ENCODE measurements around the gene LYSMD2.

LYSMD2 gene

GRCh38 chr15:51696566-51696965 lies 40.9 kb downstream of the LYSMD2 start:
- no peak overlapping the region for H3K9ac ChIP-seq (ENCODE audit: low read length)
- H3K27ac ChIP-seq (ENCODE audit: low read depth, low read length, poor library complexity, severe bottlenecking): no peak overlapping the region
- no peaks in the 10 kb centered on the region for H3K9me2 ChIP-seq (ENCODE audit: low read depth, low read length)
- no peaks in the 10 kb centered on the region for H3K79me2 ChIP-seq (ENCODE audit: insufficient read depth, low read length)
- no peak overlapping the region for H3K4me2 ChIP-seq (ENCODE audit: low read length)
- H3F3A ChIP-seq (ENCODE audit: insufficient read depth, low read length): no peaks in the 10 kb centered on the region
- H3K36me3 ChIP-seq (ENCODE audit: insufficient read depth, low read length): no peaks in the 10 kb centered on the region
- H3K4me3 ChIP-seq (ENCODE audit: low read depth, low read length, poor library complexity, severe bottlenecking): no peak overlapping the region
- no peaks in the 10 kb centered on the region for H4K20me1 ChIP-seq (ENCODE audit: insufficient read depth, low read length)
- no peaks in the 10 kb centered on the region for H3K27me3 ChIP-seq (ENCODE audit: insufficient read depth, low read length)
- no peaks in the 10 kb centered on the region for H3K4me1 ChIP-seq (ENCODE audit: insufficient read depth, low read length, severe bottlenecking)
- TF ChIP-seq CTCF (IDR thresholded peaks at IDR 0.05; ENCODE audit: low read length) (no peak), EZH2 (IDR thresholded peaks at IDR 0.05; ENCODE audit: borderline replicate concordance, low read length) (no peak)
- no peaks in the 10 kb centered on the region for H3K9me3 ChIP-seq (ENCODE audit: low read length)
- no peak overlapping the region for H2AFZ ChIP-seq (ENCODE audit: low read length)

DNA sequence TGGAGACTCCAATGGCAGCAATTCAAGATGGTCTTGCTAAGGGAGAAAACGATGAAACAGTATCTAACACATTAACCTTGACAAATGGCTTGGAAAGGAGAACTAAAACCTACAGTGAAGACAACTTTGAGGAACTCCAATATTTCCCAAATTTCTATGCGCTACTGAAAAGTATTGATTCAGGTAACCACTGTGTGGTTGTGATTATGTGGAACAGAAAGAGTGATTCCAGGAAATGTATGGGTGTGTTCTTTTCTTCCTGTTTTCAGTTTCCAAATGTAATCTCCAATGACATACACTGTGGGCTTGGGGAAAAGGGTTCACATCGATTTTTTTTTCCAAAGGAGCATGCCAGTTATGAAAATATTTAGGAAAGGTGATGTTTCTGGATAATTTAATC lies 45.3 kb downstream of the LYSMD2 start:
- H3K9ac ChIP-seq (ENCODE audit: low read length): no peak overlapping the region
- H3K4me1 ChIP-seq (ENCODE audit: insufficient read depth, low read length, severe bottlenecking): no peaks in the 10 kb centered on the region
- H3K4me3 ChIP-seq (ENCODE audit: low read depth, low read length, poor library complexity, severe bottlenecking): no peak overlapping the region
- H3K27ac ChIP-seq (ENCODE audit: low read depth, low read length, poor library complexity, severe bottlenecking): no peak overlapping the region
- H3K79me2 ChIP-seq (ENCODE audit: insufficient read depth, low read length): no peaks in the 10 kb centered on the region
- TF ChIP-seq EZH2 (IDR thresholded peaks at IDR 0.05; ENCODE audit: borderline replicate concordance, low read length) (no peak), CTCF (IDR thresholded peaks at IDR 0.05; ENCODE audit: low read length) (no peak)
- no peak overlapping the region for H3K4me2 ChIP-seq (ENCODE audit: low read length)
- H4K20me1 ChIP-seq (ENCODE audit: insufficient read depth, low read length): no peaks in the 10 kb centered on the region
- no peaks in the 10 kb centered on the region for H3F3A ChIP-seq (ENCODE audit: insufficient read depth, low read length)
- H3K9me2 ChIP-seq (ENCODE audit: low read depth, low read length): no peaks in the 10 kb centered on the region
- no peak overlapping the region for H2AFZ ChIP-seq (ENCODE audit: low read length)
- H3K36me3 ChIP-seq (ENCODE audit: insufficient read depth, low read length): no peaks in the 10 kb centered on the region
- H3K27me3 ChIP-seq (ENCODE audit: insufficient read depth, low read length): no peaks in the 10 kb centered on the region
- no peaks in the 10 kb centered on the region for H3K9me3 ChIP-seq (ENCODE audit: low read length)

DNA sequence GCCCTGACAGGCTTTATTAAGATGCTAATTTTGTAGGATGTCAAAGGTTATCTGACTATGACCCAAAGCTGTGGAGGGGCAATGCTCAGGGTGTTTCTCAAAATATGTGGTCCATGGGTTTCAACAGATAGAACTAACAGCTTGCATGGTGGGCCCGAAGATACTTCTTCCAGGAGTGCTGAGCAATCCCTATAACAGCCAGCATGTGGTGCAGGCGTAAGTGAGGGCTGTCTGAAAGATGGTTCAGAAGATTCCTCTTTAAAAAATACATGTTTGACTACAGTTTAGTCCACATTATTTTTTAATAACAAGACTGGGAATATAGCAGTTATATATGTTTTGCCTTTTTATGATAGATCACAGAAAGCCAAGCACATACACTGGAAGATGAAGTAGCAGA lies 48.6 kb downstream of the LYSMD2 start:
- Histone ChIP-seq H3K9ac (ENCODE audit: low read length) (no peak overlapping the region), H3K79me2 (ENCODE audit: insufficient read depth, low read length) (no peaks in the 10 kb centered on the region), H3K36me3 (ENCODE audit: insufficient read depth, low read length) (no peaks in the 10 kb centered on the region), H3K4me2 (ENCODE audit: low read length) (no peak overlapping the region), H3K9me2 (ENCODE audit: low read depth, low read length) (no peaks in the 10 kb centered on the region), H3K9me3 (ENCODE audit: low read length) (no peaks in the 10 kb centered on the region), H3K27ac (ENCODE audit: low read depth, low read length, poor library complexity, severe bottlenecking) (no peak overlapping the region), H4K20me1 (ENCODE audit: insufficient read depth, low read length) (no peaks in the 10 kb centered on the region), H3F3A (ENCODE audit: insufficient read depth, low read length) (no peaks in the 10 kb centered on the region), H2AFZ (ENCODE audit: low read length) (no peak overlapping the region), H3K4me3 (ENCODE audit: low read depth, low read length, poor library complexity, severe bottlenecking) (no peak overlapping the region), H3K4me1 (ENCODE audit: insufficient read depth, low read length, severe bottlenecking) (no peaks in the 10 kb centered on the region), H3K27me3 (ENCODE audit: insufficient read depth, low read length) (no peaks in the 10 kb centered on the region)
- TF ChIP-seq EZH2 (IDR thresholded peaks at IDR 0.05; ENCODE audit: borderline replicate concordance, low read length) (no peak), CTCF (IDR thresholded peaks at IDR 0.05; ENCODE audit: low read length) (peak; percentile 27; the same call in 1 of the 2 replicates)
